ENCODE measurements around the gene MLLT1.

DNA sequence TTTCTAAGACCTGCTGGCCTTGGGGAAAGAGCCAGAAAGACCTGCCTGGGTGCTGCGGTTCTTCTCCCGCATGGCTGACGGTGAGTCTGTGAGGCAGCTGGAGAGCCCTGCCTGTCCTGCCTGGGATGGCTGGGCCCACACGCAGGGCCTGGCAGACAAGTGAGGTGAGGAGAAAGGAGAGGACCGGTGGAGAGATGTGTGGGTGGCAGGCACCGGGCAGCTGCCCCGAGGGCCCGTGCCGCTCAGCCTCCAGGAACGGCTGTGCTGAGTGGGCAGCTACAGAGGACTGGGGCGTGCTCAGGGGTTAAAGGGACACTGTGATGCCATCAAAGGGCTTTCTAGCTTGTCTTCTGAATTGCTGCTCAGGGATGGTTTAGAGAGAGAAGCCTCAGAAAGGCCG lies 53.8 kb downstream of the MLLT1 start:
- TF ChIP-seq RELA (IDR thresholded peaks at IDR 0.05; ENCODE audit: borderline replicate concordance, partially characterized antibody) (no peak), POLR2AphosphoS5 (IDR thresholded peaks at IDR 0.05; ENCODE audit: low read length) (no peak), FOS (IDR thresholded peaks at IDR 0.05; ENCODE audit: borderline replicate concordance, extremely low read depth, insufficient read length) (no peak), RAD21 (IDR thresholded peaks at IDR 0.05; ENCODE audit: insufficient read depth, low read depth, low read length) (no peak), NRF1 (conservative IDR thresholded peaks at IDR 0.05; ENCODE audit: low read depth, low read length) (no peak)
